GM18870 (cell line): ENCODE measurements around the gene BTN3A1.
"Not testable (repeated sequence)": the region's sequence is repeated elsewhere in the genome, so short reads cannot be mapped to it uniquely, and the experiment has no call there.

Experiments used
- ATAC-seq: cut with Tn5 transposase; IDR thresholded peaks from one replicate; pipeline ENCODE4 v1.9.1; 2021; ENCODE audit warnings: moderate library complexity; ENCODE audit not compliant: unreplicated experiment

Gene BTN3A1

GRCh38 chr6:26401987-26402658 is at the start of gene BTN3A1:
BTN3A1 (plus strand) TSS chr6:26402275; CDS start chr6:26405564, 3,289 bp downstream.
- peak; percentile 90 for ATAC-seq

DNA sequence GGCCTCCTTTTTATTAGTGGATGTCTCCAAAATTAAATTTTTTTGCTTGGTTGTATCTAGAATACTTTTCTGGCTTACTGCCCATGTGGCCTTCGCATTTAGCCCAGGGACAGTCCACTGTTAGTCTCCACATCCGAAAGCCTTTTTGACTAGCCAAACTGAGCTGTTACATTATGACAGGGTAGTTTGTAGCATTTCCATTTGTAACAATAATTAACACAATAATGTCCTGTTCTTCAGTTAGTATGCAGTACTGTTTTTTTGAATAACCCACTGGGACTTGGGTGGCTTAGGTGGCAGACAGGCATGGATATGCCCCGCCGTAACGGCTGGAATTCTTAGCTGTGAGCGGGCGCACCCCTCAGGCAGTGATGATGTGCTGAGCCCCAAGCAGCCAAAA is 49.8 kb upstream of the BTN3A1 start:
- ATAC-seq = no peak

DNA sequence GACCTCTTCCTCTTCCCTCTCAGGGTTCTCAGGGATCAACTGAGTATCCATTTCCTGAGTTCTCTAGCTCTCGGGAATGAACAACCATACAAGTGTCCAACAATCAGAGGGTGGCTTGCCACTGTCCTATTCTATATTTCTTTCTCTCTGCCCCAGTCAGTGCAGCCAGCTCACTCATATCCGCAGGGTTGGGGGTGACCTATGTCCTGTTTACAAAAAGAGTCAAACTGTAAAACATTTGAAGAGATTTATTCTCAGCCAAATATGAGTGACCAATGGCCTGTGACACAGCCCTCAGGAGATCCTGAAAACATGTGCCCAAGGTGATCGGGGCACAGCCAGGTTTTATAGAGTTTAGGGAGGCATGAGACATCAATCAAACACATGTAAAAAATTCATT is 47.9 kb upstream of the BTN3A1 start:
- ATAC-seq = no peak

- no peak for ATAC-seq
Measured at GRCh38 chr6:26355366-26355765, 46.7 kb upstream of the BTN3A1 start.

- ATAC-seq = not testable (repeated sequence)
Measured at GRCh38 chr6:26357543-26357942, 44.5 kb upstream of the BTN3A1 start.

GRCh38 chr6:26358511-26358981 is 43.5 kb upstream of the BTN3A1 start:
- peak; percentile 58 for ATAC-seq

GRCh38 chr6:26359765-26360164 is 42.3 kb upstream of the BTN3A1 start:
- ATAC-seq = no peak

DNA sequence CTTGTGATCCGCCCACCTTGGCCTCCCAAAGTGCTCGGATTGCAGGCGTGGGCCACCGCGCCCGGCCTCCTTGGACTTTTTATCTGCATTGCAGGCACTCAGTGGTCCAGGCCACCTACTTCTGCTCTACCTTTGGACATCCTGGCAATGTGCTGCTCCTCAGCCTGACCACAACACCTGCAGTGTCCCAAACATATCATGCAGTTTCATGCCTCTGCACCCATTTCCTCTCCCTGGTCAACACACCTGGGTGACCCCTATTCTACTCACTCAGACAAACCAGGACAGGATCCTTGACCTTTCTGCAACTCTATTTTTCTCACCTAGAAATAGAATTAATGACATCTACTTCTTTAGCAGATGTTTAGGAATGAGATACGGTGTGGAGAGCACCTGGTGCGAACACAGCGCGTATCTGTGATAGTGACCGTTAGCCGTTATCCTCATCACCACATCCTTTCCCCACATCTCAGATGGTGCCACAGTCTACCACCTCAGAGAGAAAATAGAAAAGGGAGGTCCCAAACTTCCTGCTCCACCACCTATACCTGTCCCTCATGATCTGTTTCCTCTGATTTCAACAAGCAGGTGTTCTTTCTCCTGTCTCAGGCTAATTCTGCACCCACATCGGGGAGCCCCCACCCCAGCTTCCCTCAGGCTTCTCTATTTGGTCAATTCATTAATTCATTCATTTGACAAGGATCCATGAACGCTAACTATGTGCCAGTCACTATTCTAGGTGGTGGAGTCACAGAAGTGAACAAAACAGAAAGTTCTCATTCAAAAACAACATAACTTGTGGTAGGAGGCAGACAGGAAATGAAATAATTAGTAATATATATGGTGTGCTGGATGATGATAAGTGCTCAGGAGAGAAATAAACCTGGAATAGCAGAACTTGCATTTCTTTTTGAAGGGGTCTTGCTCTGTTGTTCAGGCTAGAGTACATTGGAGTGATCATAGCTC is 41.3 kb upstream of the BTN3A1 start:
- ATAC-seq = peak; percentile 25

DNA sequence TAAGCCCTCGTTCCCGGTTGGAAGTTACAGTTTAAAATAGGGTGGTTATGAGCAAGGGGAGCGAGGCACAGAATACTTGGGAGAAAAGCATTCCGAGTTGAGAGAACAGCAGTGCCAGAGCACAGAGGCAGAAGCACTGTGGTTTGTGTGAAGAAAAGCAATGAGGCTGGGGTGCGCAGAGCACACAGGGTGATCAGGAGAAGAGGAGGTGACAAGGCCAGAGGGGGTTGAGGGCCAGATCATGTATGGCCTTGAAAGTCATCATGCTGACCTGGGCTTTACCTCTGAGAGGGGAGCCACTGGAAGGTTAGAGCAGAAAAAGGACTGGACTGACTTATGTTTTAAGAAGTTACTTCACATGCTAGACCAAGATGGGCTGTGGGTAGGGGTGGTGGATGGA is 40.5 kb upstream of the BTN3A1 start:
- no peak for ATAC-seq

- no peak for ATAC-seq
Measured at GRCh38 chr6:26362093-26362835, 39.8 kb upstream of the BTN3A1 start.

DNA sequence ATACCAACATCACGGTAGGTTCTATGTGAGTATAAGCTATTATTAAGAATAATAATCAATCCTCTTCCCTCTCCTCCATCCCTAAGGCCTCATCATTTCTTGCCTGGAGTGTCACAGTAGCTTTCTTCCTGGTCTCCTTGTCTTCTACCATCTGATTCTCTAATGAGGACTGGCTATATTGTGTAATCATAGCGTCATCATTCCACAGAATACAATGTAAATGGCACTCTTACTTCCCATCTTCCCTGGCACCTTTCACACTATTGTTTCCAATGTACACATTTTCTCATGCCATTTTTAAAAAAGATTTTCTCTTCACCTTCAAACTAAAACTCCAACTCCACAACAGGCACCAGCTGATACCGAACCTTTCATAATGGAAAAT is 39.2 kb upstream of the BTN3A1 start:
- no peak for ATAC-seq

DNA sequence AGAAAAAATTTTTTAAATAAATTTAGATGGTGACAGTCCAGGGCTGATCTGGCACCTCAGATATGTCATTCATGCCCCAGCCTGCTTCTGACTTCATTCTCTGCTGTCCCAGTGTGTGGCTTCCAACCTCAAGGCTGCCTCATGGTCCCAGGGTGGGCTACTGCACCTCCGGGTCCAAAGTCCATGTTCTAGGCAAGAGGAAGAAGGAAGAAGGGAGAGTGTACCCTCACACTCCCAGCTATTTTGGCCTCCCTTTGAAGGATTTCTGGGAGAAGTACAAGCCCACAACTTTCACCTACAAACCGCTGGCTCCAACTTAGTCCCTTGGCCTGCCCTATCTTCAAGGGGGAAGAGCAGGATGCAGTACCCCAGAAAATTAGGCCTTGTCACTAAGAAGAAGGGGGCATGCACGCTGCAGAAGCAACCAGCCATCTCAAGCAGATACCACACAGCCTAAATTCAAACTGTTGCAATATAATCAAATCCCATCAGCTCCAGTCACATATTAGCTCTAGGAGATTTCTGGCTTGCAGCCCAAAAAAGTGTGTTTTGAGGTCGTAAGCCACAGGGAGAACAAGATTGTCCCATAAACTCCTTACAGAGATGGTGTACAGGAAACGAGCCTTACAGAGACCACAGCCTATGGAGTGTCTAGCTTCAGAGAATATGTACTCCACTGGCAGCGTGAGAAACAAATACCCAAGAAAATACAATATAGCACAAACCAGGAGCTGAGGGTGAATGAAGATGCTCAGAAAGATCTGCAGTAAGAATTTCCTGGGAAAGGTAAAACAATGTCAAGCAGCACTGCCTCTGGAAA is 38.0 kb upstream of the BTN3A1 start:
- no peak for ATAC-seq

DNA sequence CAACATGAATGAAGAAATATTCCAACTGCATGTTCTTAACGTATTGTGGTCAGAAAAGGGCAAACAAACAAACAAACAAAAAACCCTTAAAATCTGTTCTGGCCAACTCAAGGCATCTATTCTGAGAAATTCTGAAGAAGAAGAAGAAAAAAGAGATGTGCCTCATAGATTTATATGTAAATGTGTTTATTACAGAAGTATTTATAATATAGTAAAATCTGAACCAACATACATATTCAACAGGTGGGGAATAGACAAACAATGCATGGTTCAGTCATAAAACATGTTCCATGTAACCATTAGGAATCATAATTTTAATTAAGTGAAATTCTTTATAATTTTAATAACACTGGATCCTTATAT is 36.5 kb upstream of the BTN3A1 start:
- ATAC-seq = no peak

DNA sequence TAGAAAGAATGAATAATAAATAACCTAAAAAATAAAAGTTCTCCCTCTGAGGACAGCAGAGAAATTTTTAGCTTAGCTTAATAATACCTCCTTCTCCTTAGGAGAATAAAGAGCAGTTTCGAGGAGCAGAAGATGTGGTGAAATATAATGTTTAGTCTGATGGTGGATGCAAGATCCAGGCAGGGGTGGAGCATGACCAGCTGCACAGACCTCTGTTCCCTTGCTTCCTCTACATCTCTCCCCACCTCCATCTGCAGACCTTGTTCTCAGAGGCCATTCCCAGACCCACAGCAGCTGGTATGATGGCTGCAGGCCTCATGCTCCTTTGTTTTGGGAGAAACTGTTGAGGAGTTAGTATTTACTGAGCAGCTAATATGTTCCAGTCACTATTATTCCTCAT is 35.6 kb upstream of the BTN3A1 start:
- ATAC-seq = no peak

DNA sequence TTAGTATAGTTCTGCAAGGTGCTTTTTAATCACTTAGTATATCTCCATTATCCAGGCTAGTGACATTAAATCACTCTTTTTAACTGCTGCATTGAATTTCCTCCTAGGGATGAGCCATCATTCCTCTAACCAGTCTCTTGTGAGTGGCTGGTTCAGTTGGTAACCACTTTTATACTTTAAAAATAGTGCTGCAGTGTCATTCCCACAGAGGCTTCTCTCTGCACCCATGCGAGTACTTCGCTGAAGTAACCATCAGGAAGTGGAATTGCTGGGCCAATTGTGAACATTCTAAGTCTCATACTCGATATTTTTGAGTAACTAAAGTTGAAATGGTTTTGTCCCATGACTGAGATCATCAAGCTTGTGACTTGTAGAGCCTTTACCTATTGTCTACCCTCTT is 35.0 kb upstream of the BTN3A1 start:
- no peak for ATAC-seq

- ATAC-seq = not testable (repeated sequence)
Measured at GRCh38 chr6:26371813-26372212, 30.3 kb upstream of the BTN3A1 start.

DNA sequence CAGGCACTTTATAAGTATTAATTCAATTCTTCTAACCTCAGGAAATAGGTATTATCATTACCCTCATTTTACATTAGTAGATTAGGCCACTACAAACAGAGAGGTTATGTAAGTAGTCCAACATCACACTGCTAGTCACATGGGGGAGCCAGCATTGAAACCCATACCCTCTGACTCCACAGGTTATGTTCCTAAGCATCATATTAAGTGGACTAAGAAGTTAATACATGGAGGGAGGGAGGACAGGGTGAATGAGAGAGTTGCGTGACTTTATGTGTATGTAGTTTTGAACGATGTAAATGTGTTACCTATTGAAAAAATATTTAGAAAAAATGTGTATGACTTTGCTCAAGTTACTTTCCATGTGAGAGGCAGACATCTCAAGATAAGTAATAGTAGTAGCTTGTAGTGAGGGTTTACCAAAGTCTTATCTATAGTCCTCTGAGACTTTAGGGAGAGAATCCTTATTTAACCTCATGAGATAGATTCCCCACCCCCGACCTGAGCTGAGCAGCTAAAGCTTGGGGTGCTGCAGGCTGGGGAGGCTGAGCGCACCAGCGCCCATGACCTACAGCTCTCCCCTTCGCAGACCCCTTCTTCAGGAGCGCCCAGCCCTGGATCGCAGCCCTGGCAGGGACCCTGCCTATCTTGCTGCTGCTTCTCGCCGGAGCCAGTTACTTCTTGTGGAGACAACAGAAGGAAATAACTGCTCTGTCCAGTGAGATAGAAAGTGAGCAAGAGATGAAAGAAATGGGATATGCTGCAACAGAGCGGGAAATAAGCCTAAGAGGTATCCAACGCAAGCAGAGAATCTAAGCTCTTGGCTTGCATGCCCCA is 29.5 kb upstream of the BTN3A1 start:
- no peak for ATAC-seq

DNA sequence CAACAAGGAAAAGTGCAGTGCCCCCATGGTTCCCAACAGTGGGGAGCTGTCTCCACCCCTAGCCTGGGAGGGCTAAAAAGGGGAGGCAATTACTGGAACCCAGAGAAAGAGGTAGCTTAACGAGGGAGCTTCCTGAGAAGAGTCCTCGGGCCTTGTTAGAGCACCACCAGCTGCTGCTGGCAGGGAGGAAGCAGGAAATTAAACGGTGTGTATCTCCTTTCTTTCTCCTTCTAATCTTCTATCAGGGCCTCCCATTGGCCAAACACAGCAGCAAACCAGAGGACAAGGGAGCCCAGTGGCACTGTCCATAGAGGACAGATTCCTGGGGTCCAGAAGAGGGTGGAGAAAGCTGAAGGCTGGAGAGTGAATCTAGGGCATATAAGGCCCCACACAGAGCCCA is 26.8 kb upstream of the BTN3A1 start:
- ATAC-seq = no peak

GRCh38 chr6:26377719-26378118 is 24.4 kb upstream of the BTN3A1 start:
- no peak for ATAC-seq

DNA sequence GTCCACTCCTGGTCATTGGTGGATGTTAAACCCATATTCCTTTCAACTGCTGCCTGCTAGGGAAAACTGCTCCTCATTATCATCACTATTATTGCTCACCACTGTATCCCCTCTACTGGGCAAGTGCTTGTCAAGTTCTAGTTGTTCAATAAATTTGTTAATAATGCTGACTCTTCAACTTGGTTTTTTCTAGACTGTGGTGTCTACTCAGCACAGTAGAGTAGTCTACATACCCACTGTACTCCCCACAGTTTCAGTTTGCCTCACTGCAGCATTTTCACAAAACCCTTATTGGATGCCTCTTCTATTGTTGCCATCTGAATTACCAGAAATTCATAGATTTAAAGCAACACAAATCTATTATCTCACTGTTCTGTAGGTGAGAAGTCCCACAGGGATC is 23.9 kb upstream of the BTN3A1 start:
- ATAC-seq = not testable (repeated sequence)
